Loucy (cell line): ENCODE results near the gene FOXO6.

Experiments used
- EZH2phosphoT487 ChIP-seq: fragments of 200-600 bp; IDR thresholded peaks from 2 replicates; pipeline ENCODE4 v1.6.1; 2018; ENCODE audit warnings: antibody characterized with exemption, mild to moderate bottlenecking, moderate library complexity, borderline replicate concordance
- TF ChIP-seq, protein P1 (sequence below): fragments of 200-600 bp; sonication (generic); conservative IDR thresholded peaks from 2 replicates; pipeline ENCODE4 v1.5.1; 2014; ENCODE audit warnings: mild to moderate bottlenecking, antibody characterized with exemption, low read length

DNA sequence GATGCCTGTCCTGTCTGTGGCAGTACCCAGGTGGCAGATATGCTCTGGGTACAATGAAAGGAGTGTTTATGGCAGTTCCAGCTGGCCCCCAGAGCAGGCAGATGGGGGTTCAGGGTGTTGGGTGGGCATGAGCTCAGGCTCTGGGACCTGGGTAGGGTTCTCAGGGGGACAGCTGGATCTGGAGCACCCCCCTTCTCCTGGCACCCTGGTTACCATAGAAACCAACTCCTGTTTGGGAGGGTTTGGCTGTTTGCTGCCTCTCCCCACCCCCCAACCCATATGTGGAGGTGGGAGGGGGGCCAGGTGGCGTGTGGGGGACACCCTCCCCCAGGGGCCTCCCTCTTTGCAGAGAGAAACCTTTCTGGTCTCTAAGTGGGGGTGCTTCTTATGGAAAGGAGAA lies 7.1 kb downstream of the FOXO6 start:
- TF ChIP-seq EZH2phosphoT487 = no peak
- TF ChIP-seq, protein P1, sequence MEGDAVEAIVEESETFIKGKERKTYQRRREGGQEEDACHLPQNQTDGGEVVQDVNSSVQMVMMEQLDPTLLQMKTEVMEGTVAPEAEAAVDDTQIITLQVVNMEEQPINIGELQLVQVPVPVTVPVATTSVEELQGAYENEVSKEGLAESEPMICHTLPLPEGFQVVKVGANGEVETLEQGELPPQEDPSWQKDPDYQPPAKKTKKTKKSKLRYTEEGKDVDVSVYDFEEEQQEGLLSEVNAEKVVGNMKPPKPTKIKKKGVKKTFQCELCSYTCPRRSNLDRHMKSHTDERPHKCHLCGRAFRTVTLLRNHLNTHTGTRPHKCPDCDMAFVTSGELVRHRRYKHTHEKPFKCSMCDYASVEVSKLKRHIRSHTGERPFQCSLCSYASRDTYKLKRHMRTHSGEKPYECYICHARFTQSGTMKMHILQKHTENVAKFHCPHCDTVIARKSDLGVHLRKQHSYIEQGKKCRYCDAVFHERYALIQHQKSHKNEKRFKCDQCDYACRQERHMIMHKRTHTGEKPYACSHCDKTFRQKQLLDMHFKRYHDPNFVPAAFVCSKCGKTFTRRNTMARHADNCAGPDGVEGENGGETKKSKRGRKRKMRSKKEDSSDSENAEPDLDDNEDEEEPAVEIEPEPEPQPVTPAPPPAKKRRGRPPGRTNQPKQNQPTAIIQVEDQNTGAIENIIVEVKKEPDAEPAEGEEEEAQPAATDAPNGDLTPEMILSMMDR = no peak
